Measurements from ENCODE around the gene METTL13.

DNA sequence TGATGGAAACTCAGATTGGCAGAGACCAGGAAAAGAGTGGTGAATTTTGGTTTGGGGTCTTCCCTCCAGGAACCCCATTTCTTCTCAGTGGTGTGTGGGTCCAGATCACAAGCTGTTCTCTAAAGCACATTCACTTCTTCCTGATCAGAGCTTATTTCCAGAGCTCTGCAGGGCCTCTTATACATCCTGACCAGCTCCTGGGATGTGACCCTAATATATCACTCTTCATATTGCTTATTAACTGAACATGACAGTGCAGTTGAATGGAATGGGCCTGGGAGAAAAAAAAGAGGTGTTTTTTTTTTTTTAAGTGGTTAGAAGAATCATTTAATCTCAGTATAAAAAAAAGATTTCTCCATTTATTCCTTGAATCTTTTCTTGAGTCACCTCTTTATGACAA is 30.2 kb downstream of the METTL13 start:
- TF ChIP-seq POLR2A (IDR thresholded peaks at IDR 0.05), result no peak
- TF ChIP-seq, protein P1, sequence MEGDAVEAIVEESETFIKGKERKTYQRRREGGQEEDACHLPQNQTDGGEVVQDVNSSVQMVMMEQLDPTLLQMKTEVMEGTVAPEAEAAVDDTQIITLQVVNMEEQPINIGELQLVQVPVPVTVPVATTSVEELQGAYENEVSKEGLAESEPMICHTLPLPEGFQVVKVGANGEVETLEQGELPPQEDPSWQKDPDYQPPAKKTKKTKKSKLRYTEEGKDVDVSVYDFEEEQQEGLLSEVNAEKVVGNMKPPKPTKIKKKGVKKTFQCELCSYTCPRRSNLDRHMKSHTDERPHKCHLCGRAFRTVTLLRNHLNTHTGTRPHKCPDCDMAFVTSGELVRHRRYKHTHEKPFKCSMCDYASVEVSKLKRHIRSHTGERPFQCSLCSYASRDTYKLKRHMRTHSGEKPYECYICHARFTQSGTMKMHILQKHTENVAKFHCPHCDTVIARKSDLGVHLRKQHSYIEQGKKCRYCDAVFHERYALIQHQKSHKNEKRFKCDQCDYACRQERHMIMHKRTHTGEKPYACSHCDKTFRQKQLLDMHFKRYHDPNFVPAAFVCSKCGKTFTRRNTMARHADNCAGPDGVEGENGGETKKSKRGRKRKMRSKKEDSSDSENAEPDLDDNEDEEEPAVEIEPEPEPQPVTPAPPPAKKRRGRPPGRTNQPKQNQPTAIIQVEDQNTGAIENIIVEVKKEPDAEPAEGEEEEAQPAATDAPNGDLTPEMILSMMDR (IDR thresholded peaks at IDR 0.05), result no peak

Measured in body of pancreas (tissue), 4 donors.